K562 (cell line): ENCODE measurements around the gene HEXD. TPM values are rescaled to one million over a fixed set of nuclear protein-coding genes. Genes with fewer than 3 reads are reported as not detected.
A peak's percentile ranks its signal among the peaks of the same experiment; 100 is the strongest.

ENCODE experiments used
- CAMTA2 ChIP-seq: fragments of 250-450 bp; sonication (Bioruptor Pico); conservative IDR thresholded peaks from 2 replicates; pipeline ENCODE4 v1.5.1; 2022
- CUX1 ChIP-seq: fragments of 200-800 bp; sonication (Bioruptor generic); IDR thresholded peaks from 2 replicates; pipeline ENCODE4 v1.6.1; 2016; ENCODE audit warnings: missing genetic modification characterization, missing compliant biosample characterization
- DPF2 ChIP-seq: fragments of 450-650 bp; IDR thresholded peaks from 2 replicates; pipeline ENCODE4 v1.6.1; 2016
- FOXO4 ChIP-seq: fragments of 450-650 bp; formaldehyde crosslinking; IDR thresholded peaks from 2 replicates; pipeline ENCODE4 v1.4.0; 2020; ENCODE audit warnings: mild to moderate bottlenecking, moderate library complexity
- MAZ ChIP-seq, 2 experiments: fragments of 450-650 bp in 1 of 2; sonication (generic) in 1 of 2; formaldehyde crosslinking; IDR thresholded peaks in 1 of 2; conservative IDR thresholded peaks in 1 of 2; 2 replicates each; pipeline versions ENCODE4 v1.4.0 to v1.5.0; 2020; ENCODE audit warnings: mild to moderate bottlenecking in 1 of 2, missing genetic modification reagents in 1 of 2
- MEIS2 ChIP-seq: fragments of 450-650 bp; IDR thresholded peaks from 2 replicates; pipeline ENCODE4 v1.6.1; 2014; ENCODE audit warnings: mild to moderate bottlenecking; ENCODE audit not compliant: partially characterized antibody
- NFIC ChIP-seq: fragments of 450-650 bp; IDR thresholded peaks from 2 replicates; pipeline ENCODE4 v1.6.1; 2017; ENCODE audit warnings: mild to moderate bottlenecking, inconsistent platforms
- NFXL1 ChIP-seq: fragments of 450-650 bp; formaldehyde crosslinking; IDR thresholded peaks from 2 replicates; pipeline ENCODE4 v1.4.0; 2021; ENCODE audit warnings: mild to moderate bottlenecking
- NONO ChIP-seq, 2 experiments: fragments of 200-400 bp in 1 of 2; fragments of 450-650 bp in 1 of 2; formaldehyde crosslinking in 1 of 2; IDR thresholded peaks; 2 replicates each; pipeline ENCODE4 v1.6.1; 2017; ENCODE audit warnings: low read depth in 2 of 2, mild to moderate bottlenecking in 2 of 2, moderate library complexity in 2 of 2, low read length in 1 of 2
- SRF ChIP-seq, 2 experiments: fragments of 250-450, 450-650 bp in 1 of 2; sonication (Bioruptor Pico) in 1 of 2; sonication (generic) in 1 of 2; formaldehyde crosslinking; IDR thresholded peaks; 2 replicates each; pipeline versions ENCODE4 v1.5.0 to v1.5.1; 2020 to 2022; ENCODE audit warnings: mild to moderate bottlenecking in 1 of 2, missing genetic modification reagents in 1 of 2
- TRIM25 ChIP-seq: fragments of 450-650 bp; IDR thresholded peaks from 2 replicates; pipeline ENCODE4 v1.7.0; 2016; ENCODE audit warnings: borderline replicate concordance
- ZNF174 ChIP-seq: fragments of 250-450 bp; sonication (Bioruptor Pico); IDR thresholded peaks from 2 replicates; pipeline ENCODE4 v1.4.0; 2020; ENCODE audit warnings: mild to moderate bottlenecking
- ZNF436 ChIP-seq: fragments of 250-450, 450-650 bp; sonication (Bioruptor Pico); formaldehyde crosslinking; IDR thresholded peaks from 2 replicates; pipeline ENCODE4 v1.7.0; 2020; ENCODE audit warnings: mild to moderate bottlenecking
- ZNF561 ChIP-seq: fragments of 450-650 bp; formaldehyde crosslinking; conservative IDR thresholded peaks from 2 replicates; pipeline ENCODE4 v1.4.0; 2020; ENCODE audit warnings: mild to moderate bottlenecking, moderate library complexity
- ZNF655 ChIP-seq: fragments of 250-450 bp; sonication (Bioruptor Pico); IDR thresholded peaks from 2 replicates; pipeline ENCODE4 v1.5.0; 2021
- ZNF76 ChIP-seq: fragments of 250-450 bp; sonication (Bioruptor Pico); IDR thresholded peaks from 2 replicates; pipeline ENCODE4 v1.4.0; 2020; ENCODE audit warnings: mild to moderate bottlenecking, moderate library complexity, borderline replicate concordance
- polyA plus RNA-seq, 8 experiments: library from polyadenylated mRNA; depleted of rRNA in 4 of 8; stranded (reverse) in 5 of 8; unstranded in 3 of 8; fragments of >200 nt; fragmentation: Nextera tagmentation in 2 of 8; fragmentation: Illumina TruSeq in 1 of 8; extraction: Ambion mirVana in 2 of 8; extraction: Trizol in 1 of 8; gene quantifications; 2 replicates each; pipeline versions ENCODE4 v1.2.1 to v1.2.3, GENCODE V29; 2011 to 2014; ENCODE audit warnings: inconsistent platforms in 1 of 8, missing spikeins in 1 of 8
- total RNA-seq, 7 experiments: library from RNA; depleted of rRNA in 6 of 7; stranded (reverse); fragments of >200 nt in 6 of 7; fragmentation: Illumina TruSeq in 2 of 7; extraction: Trizol in 2 of 7; gene quantifications; 2 replicates each; pipeline versions ENCODE4 v1.2.1 to v1.2.3, GENCODE V29; 2011 to 2021; ENCODE audit warnings: low replicate concordance in 1 of 7

Gene HEXD
- total and polyA plus RNA-seq, 9 of the 15 experiments (the other 6 are each of a cell fraction or from before 2014, with no cell fraction given), result 1.0 to 25.3 (median 10.0) TPM

GRCh38 chr17:82457073-82457928 is 39.2 kb downstream of the HEXD start (continued):
- TF ChIP-seq CUX1, result no peak; the same call in 1 of the 2 replicates
- no peak for TF ChIP-seq ZNF174 (CRISPR knock-in tag)
- peak in 1 of 2 experiments; percentile 15; a peak in 2 of 4 replicates for TF ChIP-seq MAZ (CRISPR knock-in tag; conservative IDR thresholded peaks at IDR 0.05 in 1 of 2, IDR thresholded peaks at IDR 0.05 in 1 of 2)
- no peak for TF ChIP-seq ZNF561
- TF ChIP-seq ZNF76 (CRISPR knock-in tag), result no peak
- peak; percentile 97 for TF ChIP-seq NFIC
- TF ChIP-seq ZNF655 (CRISPR knock-in tag), result no peak
- no peak for TF ChIP-seq TRIM25
- TF ChIP-seq MEIS2, result peak; percentile 49
- TF ChIP-seq FOXO4 (CRISPR knock-in tag), result no peak
- TF ChIP-seq ZNF436, result no peak
- no peak for TF ChIP-seq NFXL1 (CRISPR knock-in tag)
- peak; percentile 68; the same call in 1 of the 2 replicates for TF ChIP-seq DPF2
- TF ChIP-seq CAMTA2 (CRISPR knock-in tag), result no peak
- 0 out of 4 replicates have a peak, but pooled peaks of 1 of the 2 experiments have one; percentile 27 for TF ChIP-seq NONO (IDR thresholded peaks at IDR 0.05; ENCODE audit: low read depth in 2 of 2, low read length in 1 of 2)
- 0 out of 4 replicates have a peak, but pooled peaks of 1 of the 2 experiments have one; percentile 14 for TF ChIP-seq SRF (CRISPR knock-in tag; IDR thresholded peaks at IDR 0.05)
